ENCODE measurements around the gene PLXNA4.

The PLXNA4 gene

GRCh38 chr7:132381742-132382472 lies 194.4 kb downstream of the PLXNA4 start:
- no peak for DNase-seq

- DNase-seq: no peak
Observed at GRCh38 chr7:132380059-132380458, 196.2 kb downstream of the PLXNA4 start.

- DNase-seq: no peak
Observed at GRCh38 chr7:132379292-132379691, 197.0 kb downstream of the PLXNA4 start.

- DNase-seq: no peak
Observed at GRCh38 chr7:132377703-132378584, 198.3 kb downstream of the PLXNA4 start.

GRCh38 chr7:132377015-132377414 lies 199.3 kb downstream of the PLXNA4 start:
- DNase-seq: no peak

DNA sequence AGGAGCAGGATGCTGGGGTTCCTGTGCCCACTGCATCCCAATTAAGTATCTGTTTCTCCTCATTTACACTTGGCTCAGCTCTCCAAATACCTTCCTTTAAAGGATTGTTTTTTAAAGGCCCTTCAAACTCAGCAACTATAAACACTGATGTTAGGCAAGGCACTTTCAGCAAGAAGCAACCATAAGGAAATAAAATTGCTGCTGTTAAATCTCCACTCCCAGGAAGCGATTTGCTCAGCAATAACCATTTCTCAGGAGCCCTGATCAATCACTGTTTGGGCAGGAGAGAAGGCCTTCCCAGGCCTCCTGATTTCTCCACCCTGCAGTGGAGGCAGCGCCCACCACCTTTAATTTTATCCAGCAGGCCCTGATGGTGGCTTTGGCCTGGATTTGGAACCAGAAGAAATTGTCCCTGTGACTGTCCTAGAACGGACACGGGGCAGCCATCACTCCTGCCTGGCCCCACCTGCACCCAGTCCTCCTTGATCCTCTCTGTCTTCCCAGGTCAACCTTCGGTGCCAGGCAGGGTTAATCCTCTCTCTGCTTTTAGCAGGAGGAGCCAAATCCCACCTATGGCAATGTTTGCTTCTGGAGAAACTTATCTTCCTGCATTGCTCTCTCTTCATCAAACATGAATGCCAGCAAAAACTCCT lies 199.8 kb downstream of the PLXNA4 start:
- DNase-seq: no peak

DNA sequence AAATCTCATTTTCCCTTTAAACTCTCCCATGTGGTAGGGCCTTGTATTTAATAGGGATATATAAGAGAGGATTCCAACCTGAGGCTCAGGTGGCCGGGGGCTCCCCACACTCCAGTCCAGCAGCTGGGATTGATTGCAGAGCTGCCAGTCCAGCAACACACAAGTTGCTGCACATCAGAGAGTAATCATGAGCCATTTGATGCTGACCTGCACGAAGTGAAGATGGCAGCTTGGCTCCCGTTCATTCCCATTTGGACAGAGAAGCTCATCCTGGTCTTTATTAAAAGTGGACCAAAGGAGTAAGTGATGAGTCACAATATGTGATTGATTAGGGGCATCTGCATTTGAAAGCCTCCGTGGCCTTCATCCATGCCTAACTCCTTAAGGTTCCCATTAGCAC lies 202.4 kb downstream of the PLXNA4 start:
- DNase-seq: no peak

GRCh38 chr7:132373041-132373440 lies 203.2 kb downstream of the PLXNA4 start:
- DNase-seq: no peak

GRCh38 chr7:132371948-132372347 lies 204.3 kb downstream of the PLXNA4 start:
- no peak for DNase-seq

DNA sequence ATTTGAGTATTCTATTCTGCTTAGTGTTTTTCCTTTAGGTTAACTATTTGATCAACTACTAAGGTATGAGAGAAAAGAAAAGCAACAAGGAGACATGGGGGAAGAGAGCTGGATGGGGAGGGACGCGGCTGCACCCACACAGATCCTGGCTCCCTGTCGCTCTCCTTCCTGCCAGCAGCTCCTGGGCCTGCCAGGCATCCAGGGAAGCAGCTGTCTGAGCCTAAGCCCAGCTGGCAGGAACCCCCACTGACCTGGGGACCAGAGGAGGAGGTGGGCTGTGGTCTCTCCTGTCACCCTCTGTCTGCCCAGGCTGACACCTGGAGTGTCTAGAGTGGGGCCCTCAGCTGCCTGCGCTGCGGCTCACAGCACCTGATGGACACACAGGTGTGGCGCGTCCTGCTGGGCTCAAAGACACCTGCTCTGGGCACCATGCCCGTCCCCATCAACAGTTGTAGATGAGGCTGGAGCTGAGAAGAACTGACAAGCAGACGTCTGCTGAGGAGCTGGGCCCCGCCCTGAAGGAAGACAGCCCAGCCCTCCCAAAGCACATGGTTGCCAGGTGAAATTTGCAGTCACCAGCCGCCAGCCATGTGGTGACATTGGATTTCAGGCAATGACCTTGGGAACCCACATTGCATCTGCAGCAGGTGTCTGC lies 207.9 kb downstream of the PLXNA4 start:
- DNase-seq: no peak

DNA sequence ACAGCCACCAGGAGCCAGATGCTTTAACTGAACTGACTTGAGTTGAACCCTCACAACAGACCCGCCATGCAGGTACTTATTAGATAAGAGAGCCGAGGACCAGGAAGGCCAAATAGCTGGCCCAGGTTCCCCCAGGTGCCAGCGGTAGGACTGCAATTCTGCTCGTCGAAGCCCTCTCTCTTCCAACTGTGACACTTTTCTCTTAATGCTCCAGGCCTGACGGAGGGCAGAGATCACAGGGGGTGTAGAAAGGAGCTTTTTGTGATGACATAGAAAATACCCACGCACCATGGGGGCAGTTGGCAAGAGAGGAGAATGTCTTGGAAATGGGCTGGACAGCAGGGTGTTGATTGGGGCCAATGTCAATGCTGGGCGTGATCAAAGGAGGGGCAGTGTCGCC lies 208.5 kb downstream of the PLXNA4 start:
- DNase-seq: no peak

GRCh38 chr7:132367004-132367403 lies 209.3 kb downstream of the PLXNA4 start:
- no peak for DNase-seq

DNA sequence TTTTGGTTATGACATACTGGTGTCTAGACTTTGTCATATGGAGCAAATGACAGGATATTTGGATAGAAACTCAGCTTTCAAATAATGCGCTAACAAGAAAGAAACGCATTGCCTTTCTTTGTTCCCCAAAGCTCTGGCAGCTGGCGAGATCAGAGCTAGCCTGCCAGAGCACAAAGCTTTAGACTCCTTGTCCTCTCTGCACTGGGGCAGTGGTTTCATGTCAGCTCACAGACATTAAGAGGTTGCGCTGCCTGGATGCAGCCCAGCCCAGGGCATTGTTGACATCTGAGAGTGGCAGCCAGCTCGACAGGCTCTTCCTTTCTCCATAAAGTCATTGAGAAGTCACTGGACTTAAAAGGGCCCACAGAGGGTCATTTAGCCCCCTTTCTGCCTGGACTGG lies 212.0 kb downstream of the PLXNA4 start:
- no peak for DNase-seq

- no peak for DNase-seq
Observed at GRCh38 chr7:132362059-132362458, 214.2 kb downstream of the PLXNA4 start.

GRCh38 chr7:132361146-132361545 lies 215.1 kb downstream of the PLXNA4 start:
- DNase-seq: no peak

GRCh38 chr7:132359743-132360142 lies 216.5 kb downstream of the PLXNA4 start:
- no peak for DNase-seq

DNA sequence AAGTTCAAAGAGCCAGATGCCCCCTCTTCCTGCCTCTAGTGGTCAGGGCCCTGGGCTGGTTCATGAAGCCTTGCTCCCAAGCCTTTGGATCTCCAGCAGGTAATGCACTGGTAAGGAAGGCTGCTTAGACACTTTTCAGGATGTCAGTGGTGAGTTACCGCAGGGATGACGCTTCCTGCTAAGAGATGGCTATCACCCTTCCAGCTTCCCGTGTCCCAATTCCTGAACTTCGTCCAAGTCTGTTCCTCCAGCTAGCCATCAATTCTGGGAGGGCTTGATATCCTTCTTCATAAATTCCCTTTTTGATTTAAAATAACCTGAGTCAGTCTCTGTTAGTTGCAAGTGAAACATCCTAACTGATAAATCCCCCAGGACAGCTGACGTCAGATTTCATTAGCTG lies 221.2 kb downstream of the PLXNA4 start:
- no peak for DNase-seq

DNA sequence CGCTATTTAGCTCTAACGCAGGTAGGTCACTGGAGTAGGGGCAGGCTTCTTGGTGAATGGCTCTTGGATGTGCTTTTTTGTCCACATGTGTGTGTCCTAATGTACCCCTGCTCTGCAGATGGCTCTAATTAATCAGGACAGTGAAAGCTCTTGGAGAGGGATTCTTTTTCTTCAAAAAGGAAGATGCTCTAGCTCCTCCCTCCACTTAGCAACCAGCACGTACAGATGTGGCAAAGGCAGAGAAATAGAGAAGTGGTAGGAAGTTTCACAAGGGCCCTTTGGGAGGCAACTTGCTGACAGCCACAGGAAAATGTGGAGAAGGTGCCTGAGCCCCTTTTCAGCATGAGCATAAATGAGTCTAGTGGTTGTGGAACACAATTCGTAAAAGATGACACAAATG lies 221.7 kb downstream of the PLXNA4 start:
- DNase-seq: peak; percentile 0

- DNase-seq: no peak
Observed at GRCh38 chr7:132353936-132354335, 222.3 kb downstream of the PLXNA4 start.

GRCh38 chr7:132352800-132353199 lies 223.5 kb downstream of the PLXNA4 start:
- no peak for DNase-seq

DNA sequence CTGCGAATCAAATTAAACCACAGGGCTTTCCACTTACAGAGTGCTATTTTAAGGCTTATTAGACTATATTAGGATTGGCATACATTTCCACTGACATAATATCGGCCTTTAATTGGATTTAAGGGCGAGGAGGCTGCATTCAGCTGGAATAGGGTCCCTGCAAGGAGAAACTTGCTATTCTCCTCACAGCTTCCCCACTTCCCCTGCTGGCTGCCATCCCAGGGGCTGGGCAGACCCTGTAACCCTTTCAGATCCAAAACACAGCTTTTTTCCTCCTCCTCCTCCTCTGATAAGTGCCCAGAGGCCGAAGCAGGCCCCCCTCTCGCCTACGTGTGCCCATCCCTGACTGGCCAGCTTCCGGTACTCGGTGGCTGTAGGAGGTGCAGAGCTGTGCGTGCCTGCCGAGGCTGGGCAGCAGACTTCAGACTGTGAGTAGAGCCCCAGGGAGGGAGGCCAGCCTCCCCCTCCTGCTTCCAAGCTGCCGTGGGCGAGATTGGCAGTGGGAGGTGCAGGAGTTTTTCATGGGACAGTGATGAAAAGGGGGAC lies 224.2 kb downstream of the PLXNA4 start:
- no peak for DNase-seq

DNA sequence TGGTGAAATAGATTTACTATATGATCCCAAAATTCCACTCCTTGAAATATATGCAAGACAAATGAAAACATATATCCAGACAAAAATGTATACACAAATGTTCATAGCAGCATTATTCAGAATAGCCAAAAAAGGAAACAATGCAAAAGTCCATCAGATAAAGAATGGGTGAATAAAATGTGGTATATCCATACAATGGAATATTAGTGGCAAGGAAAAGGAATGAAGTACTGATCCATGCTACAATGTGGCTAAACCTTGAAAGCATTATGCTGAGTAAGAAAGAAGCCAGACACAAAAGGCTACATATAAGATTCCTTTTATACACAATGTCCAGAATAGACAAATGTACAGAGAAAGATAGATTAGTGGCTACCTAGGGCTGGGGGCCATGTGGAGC lies 225.5 kb downstream of the PLXNA4 start:
- DNase-seq: no peak

DNA sequence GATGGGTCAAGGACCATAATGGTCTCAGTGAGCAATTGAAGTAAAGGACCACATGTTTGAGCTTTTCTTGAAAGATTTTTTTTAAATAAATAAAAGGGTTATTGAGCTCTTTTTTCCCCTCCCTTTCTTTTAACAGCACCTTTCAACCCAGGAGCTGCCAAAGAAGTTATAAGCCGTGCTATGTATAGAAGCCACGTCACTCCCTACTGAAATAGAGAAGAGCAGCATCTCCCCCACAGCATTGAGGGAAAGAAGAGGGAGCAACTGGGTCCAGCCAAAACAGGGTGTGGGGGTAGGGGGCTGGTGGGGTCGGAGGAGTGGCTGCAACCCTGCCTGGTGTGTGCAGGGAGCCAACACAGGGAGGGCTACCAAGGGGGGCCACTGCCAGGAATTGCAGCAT lies 227.2 kb downstream of the PLXNA4 start:
- no peak for DNase-seq
